Measurements from ENCODE around the gene ATG14.
"Not testable (repeated sequence)": the region's sequence is repeated elsewhere in the genome, so short reads cannot be mapped to it uniquely, and the experiment has no call there.

ATG14 gene

GRCh38 chr14:55353686-55354467, 57.8 kb downstream of the ATG14 start:
- no peak for DNase-seq (ENCODE audit: extremely low read depth in 1 of 2, low read depth in 1 of 2)

GRCh38 chr14:55352201-55352600, 59.4 kb downstream of the ATG14 start:
- DNase-seq (ENCODE audit: extremely low read depth in 1 of 2, low read depth in 1 of 2): no peak

DNA sequence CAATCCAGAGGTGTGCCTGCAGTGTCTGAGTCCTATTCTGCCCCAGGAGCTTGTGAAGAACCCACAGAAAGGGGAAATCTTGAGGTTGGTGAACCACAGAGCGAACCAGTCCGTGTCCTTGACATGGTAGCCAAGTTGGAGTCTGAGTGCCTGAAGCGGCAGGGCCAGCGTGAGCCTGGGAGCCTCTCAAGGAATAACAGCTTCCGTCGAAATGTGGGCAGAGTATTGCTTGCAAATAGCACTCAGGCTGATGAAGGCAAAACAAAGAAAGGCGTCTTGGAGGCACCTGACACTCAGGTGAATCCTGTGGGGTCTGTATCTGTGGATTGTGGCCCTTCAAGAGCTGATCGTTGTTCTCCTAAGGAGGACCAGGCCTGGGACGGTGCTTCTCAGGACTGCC, 60.5 kb downstream of the ATG14 start:
- DNase-seq (ENCODE audit: extremely low read depth in 1 of 2, low read depth in 1 of 2): no peak

GRCh38 chr14:55350461-55350860, 61.2 kb downstream of the ATG14 start:
- no peak for DNase-seq (ENCODE audit: extremely low read depth in 1 of 2, low read depth in 1 of 2)

- DNase-seq (ENCODE audit: extremely low read depth in 1 of 2, low read depth in 1 of 2): no peak
Measured at GRCh38 chr14:55349565-55349964, 62.1 kb downstream of the ATG14 start.

DNA sequence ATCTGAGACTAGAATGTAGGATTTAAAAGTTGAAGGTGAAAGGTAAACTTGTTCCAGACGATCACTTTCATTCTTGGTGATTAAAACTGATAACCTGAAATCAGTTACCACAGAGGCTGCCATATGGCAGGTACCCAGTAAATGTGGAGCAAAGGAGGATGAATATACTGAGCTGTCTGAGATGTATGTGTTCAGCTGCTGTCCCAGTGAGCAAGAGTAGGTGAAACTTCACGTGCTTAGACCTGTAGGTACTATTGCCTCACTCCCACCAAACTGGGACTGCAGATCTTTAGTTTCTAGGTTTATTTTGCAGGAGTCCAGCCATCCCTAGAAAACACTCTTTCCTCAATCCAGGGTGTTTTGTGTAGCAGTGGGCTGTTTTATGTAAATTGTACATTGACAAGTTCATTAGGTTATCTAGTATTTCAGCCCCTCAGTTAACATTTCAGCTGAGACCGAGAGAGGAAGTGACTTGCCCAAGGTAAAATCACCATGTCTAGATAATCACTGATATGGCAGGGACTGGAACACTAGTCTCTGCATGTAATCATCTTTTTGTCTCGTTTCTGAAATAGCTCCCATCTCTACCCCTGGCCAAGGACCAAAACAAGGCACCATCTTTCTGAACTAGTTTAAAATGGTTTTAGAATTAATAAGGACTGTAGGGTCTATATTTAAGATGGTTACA, 62.7 kb downstream of the ATG14 start:
- DNase-seq (ENCODE audit: extremely low read depth in 1 of 2, low read depth in 1 of 2): no peak

- DNase-seq (ENCODE audit: extremely low read depth in 1 of 2, low read depth in 1 of 2): no peak
Measured at GRCh38 chr14:55347748-55348147, 63.9 kb downstream of the ATG14 start.

DNA sequence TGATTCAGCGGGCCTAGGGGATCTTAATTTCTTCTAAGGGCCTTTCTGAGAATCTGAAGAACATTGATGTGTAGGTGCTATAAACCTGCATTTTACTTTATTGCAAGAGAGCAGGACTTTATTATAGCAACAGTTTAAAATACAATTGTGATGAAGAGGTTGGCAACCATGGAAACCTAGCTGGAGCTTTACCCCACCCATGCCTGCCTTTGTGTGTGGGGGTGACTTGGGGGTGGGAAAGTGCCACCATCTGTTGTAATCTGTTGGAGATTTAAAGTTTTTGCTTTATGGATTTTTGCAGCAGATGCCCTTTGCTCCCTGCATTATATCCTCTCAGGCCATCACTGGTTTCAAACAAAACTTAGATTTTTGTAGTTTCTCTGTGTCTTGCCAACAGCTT, 64.6 kb downstream of the ATG14 start:
- no peak for DNase-seq (ENCODE audit: extremely low read depth in 1 of 2, low read depth in 1 of 2)

- not testable (repeated sequence) for DNase-seq (ENCODE audit: extremely low read depth in 1 of 2, low read depth in 1 of 2)
Measured at GRCh38 chr14:55344582-55345163, 67.0 kb downstream of the ATG14 start.

DNA sequence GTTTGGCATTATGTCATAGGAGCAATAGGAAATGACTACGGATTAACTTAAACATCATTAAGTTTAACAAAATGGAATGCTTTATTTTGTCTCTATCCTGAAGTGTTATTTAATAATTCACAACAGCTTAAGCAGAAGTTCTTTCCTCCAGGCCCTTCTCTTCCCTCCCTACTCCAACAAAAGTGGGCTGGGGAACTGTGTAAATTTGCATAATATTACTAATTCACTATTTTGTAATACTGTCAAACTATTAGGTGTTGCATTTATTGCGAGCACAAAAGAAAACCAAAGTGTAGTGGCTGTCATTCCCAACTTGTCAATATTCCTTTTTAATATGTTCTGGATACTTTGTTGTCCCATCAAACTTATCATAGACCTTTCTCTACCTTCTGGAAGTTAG, 69.8 kb downstream of the ATG14 start:
- DNase-seq (ENCODE audit: extremely low read depth in 1 of 2, low read depth in 1 of 2): no peak

GRCh38 chr14:55340482-55340881, 71.1 kb downstream of the ATG14 start:
- no peak for DNase-seq (ENCODE audit: extremely low read depth in 1 of 2, low read depth in 1 of 2)

DNA sequence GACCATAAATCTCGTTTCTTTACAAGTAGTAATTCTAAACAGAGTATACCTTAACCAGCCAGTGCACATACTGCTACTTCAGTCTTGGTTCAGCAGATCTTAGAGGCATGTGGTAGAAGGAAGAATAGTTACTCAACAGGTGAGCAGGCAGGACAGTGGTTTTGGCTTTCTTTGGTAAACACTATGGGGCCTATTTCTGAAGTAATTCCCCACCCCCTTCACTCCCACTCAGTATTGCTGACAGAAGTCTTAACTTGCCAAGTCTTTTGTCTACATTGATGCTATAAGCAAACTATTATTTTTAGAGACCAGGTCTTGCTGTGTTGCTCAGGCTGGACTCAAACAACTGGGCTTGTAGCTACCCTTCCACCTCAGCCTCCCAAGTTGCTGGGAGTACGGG, 71.9 kb downstream of the ATG14 start:
- DNase-seq (ENCODE audit: extremely low read depth in 1 of 2, low read depth in 1 of 2): no peak

DNA sequence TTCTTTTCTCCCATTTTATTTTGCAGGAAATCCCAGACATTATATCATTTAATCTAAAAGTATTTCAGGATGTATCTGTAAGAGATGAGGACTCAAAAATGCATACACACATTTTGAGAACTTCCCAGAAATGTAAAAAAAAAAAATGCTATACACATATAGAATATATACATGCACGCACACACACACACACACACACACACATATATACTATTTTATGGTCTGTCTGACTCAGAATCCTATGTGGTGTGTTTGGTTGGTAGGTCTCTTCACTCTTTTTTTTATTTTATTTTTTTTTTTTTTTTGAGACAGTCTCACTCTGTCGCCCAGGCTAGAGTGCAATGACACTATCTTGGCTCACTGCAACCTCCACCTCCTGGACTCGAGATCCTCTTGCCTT, 74.9 kb downstream of the ATG14 start:
- no peak for DNase-seq (ENCODE audit: extremely low read depth in 1 of 2, low read depth in 1 of 2)

GRCh38 chr14:55336162-55336561, 75.5 kb downstream of the ATG14 start:
- no peak for DNase-seq (ENCODE audit: extremely low read depth in 1 of 2, low read depth in 1 of 2)

DNA sequence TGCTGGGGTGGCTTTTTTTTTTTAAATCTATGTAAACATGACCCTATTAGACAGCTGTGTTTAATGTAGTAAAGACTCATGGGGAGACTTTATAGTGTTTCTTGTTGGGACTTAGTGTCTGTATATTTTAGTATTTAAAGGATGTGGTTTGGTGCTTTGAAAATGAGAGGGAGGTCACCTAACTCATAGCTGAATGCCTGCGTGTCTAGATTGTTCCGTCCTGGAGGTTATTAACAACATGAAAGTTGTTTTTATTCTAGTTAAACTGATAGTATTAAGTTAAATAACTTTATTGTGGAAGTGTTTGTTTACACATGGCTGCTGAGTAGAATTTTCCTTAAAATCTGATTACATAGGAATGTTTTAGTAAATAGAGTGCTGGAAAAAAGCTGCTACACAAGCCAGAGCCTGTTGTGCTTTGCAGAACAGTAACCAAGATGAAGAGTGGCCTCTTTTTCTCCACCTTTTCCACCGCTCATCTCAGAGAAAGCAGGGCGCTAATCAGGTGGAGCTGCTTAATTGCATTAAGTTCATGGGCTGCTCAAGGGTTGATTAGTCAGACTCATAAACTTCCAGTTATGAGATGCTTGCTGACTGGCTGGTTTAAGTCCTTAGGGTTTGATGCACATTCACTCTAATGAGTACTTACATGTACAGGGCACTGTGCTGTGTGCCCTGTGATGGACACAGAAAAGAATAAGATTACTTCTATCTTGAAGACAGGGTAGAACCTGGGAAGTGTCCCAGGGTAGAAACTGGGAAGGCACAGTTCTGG, 77.7 kb downstream of the ATG14 start:
- no peak for DNase-seq (ENCODE audit: extremely low read depth in 1 of 2, low read depth in 1 of 2)

GRCh38 chr14:55332654-55333570, 78.7 kb downstream of the ATG14 start:
- no peak for DNase-seq (ENCODE audit: extremely low read depth in 1 of 2, low read depth in 1 of 2)

DNA sequence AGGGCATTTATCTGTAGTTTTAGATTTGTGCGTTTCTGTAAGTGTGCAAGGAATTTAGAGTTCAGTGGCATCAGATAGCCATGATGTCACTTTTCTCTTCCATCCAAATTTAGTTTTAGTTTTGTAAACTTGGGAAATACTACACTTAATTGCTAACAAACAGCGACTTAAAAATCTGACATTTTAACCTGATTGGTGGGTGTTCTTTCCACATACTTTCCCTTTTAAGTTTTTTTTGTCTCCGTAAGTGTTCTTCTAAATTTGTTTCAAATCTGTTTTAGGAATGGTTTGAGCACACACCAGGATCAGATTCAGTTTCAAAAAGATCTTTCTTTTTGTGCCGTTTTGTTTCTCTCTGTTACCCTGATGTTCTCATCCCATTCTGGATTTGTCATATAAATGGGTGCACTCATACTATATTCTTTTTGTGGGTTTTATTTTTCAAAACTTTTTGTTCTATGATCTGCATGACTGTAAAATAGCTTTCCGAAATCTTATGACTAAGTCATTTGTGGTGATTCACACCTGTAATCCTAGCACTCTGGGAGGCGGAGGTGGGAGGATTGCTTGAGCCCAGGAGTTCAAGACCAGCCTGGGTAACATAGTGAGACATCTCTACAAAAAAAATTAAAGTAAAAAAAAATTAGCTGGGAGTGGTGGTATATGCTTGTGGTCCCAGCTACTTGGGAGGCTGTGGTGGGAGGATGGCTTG, 81.5 kb downstream of the ATG14 start:
- DNase-seq (ENCODE audit: extremely low read depth in 1 of 2, low read depth in 1 of 2): no peak

GRCh38 chr14:55328317-55328716, 83.3 kb downstream of the ATG14 start:
- no peak for DNase-seq (ENCODE audit: extremely low read depth in 1 of 2, low read depth in 1 of 2)

- DNase-seq (ENCODE audit: extremely low read depth in 1 of 2, low read depth in 1 of 2): no peak
Measured at GRCh38 chr14:55327179-55327578, 84.5 kb downstream of the ATG14 start.

GRCh38 chr14:55324812-55325211, 86.8 kb downstream of the ATG14 start:
- no peak for DNase-seq (ENCODE audit: extremely low read depth in 1 of 2, low read depth in 1 of 2)

Data from activated CD8-positive, alpha-beta memory T cell treated with anti-CD3 and anti-CD28 coated beads for 1 hour (primary cell).